Suprapubic skin (tissue), 4 donors: Measurements from ENCODE around the gene DGCR8. TPM values are rescaled to one million over a fixed set of nuclear protein-coding genes. Genes with fewer than 3 reads are reported as not detected.
"Not testable (repeated sequence)": the region's sequence is repeated elsewhere in the genome, so short reads cannot be mapped to it uniquely, and the experiment has no call there.

ENCODE experiments used
- DNase-seq, 2 donors: peaks; one replicate each; pipeline ENCODE4 v3.0.0-alpha.2; 2019; ENCODE audit warnings: low spot score in 2 of 2
- H3K27ac ChIP-seq: fragments of 200-600 bp; sonication (generic); one replicate; pipeline ENCODE4 v1.5.1; 2019
- H3K27me3 ChIP-seq: fragments of 200-600 bp; sonication (generic); one replicate; pipeline ENCODE4 v1.5.1; 2019
- H3K36me3 ChIP-seq: fragments of 200-600 bp; sonication (generic); one replicate; pipeline ENCODE4 v1.5.1; 2019
- H3K4me1 ChIP-seq: fragments of 200-600 bp; sonication (generic); one replicate; pipeline ENCODE4 v1.5.1; 2019
- H3K4me3 ChIP-seq: fragments of 200-600 bp; sonication (generic); one replicate; pipeline ENCODE4 v1.5.1; 2019; ENCODE audit warnings: mild to moderate bottlenecking
- H3K9me3 ChIP-seq: fragments of 200-600 bp; sonication (generic); one replicate; pipeline ENCODE4 v1.5.1; 2019
- EP300 ChIP-seq: sonication (generic); formaldehyde crosslinking; IDR thresholded peaks from one replicate; pipeline ENCODE4 v1.6.1; 2017; ENCODE audit warnings: antibody characterized with exemption
- POLR2A ChIP-seq, 2 donors: fragments of 450-650 bp; IDR thresholded peaks; one replicate each; pipeline ENCODE4 v1.6.1; 2017; ENCODE audit warnings: antibody characterized with exemption in 2 of 2, mild to moderate bottlenecking in 2 of 2, moderate library complexity in 2 of 2
- POLR2AphosphoS5 ChIP-seq, 3 donors: sonication (generic); formaldehyde crosslinking; IDR thresholded peaks; one replicate each; pipeline ENCODE4 v1.6.1; 2017; ENCODE audit warnings: antibody characterized with exemption in 3 of 3
- WGBS: methylation state at CpG from one replicate; pipeline ENCODE4 v1.1.5; 2018; 5-methylcytosine and 5-hydroxymethylcytosine counted together
- total RNA-seq, 4 donors: library from RNA; depleted of rRNA; stranded (reverse); fragments of >200 nt; gene quantifications; one replicate each; pipeline ENCODE4 v1.1.0, GENCODE V29; 2016
- TF ChIP-seq, protein P1 (sequence below), 2 donors: fragments of 200-600 bp in 1 of 2; fragments of 450-650 bp in 1 of 2; sonication (generic) in 1 of 2; IDR thresholded peaks; one replicate each; pipeline ENCODE4 v1.5.1; 2016 to 2019; ENCODE audit warnings: antibody characterized with exemption in 2 of 2, mild to moderate bottlenecking in 1 of 2, moderate library complexity in 1 of 2

The DGCR8 gene
- total RNA-seq, 4 donors from 2014 or later, result 22.4 to 69.1 (median 38.0) TPM

DNA sequence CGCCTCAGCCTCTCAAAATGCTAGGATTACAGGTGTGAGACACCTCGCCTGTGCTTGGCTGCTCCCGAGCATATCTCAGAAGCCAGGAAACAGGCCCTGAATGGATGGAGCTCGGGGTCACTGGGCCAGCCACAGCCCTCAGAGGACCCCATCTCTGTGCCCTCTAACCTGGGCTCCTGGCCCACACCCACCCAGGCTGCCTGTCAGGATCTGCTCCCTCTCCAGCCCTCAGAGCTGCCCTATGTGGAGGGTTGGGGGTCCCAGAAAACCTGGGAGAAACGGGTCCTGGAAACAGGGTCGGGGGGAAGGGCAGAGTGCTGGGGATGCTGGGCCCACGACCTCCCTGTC is 76.0 kb downstream of the DGCR8 start:
- no peak overlapping the region for H3K4me3 ChIP-seq
- no peak for TF ChIP-seq POLR2A (IDR thresholded peaks at IDR 0.05)
- TF ChIP-seq, protein P1, sequence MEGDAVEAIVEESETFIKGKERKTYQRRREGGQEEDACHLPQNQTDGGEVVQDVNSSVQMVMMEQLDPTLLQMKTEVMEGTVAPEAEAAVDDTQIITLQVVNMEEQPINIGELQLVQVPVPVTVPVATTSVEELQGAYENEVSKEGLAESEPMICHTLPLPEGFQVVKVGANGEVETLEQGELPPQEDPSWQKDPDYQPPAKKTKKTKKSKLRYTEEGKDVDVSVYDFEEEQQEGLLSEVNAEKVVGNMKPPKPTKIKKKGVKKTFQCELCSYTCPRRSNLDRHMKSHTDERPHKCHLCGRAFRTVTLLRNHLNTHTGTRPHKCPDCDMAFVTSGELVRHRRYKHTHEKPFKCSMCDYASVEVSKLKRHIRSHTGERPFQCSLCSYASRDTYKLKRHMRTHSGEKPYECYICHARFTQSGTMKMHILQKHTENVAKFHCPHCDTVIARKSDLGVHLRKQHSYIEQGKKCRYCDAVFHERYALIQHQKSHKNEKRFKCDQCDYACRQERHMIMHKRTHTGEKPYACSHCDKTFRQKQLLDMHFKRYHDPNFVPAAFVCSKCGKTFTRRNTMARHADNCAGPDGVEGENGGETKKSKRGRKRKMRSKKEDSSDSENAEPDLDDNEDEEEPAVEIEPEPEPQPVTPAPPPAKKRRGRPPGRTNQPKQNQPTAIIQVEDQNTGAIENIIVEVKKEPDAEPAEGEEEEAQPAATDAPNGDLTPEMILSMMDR (IDR thresholded peaks at IDR 0.05), result no peak
- TF ChIP-seq POLR2AphosphoS5 (IDR thresholded peaks at IDR 0.05), result no peak
- no peak for TF ChIP-seq EP300
- H3K9me3 ChIP-seq, result no peaks in the 10 kb centered on the region
- 52% methylated on average over 7 of the region's 7 CpGs for WGBS
- no peak for DNase-seq
- no peaks in the 10 kb centered on the region for H3K36me3 ChIP-seq
- peaks cover 12% of the 10 kb centered on the region for H3K27me3 ChIP-seq
- H3K27ac ChIP-seq, result no peak overlapping the region
- peaks cover 12% of the 10 kb centered on the region for H3K4me1 ChIP-seq

DNA sequence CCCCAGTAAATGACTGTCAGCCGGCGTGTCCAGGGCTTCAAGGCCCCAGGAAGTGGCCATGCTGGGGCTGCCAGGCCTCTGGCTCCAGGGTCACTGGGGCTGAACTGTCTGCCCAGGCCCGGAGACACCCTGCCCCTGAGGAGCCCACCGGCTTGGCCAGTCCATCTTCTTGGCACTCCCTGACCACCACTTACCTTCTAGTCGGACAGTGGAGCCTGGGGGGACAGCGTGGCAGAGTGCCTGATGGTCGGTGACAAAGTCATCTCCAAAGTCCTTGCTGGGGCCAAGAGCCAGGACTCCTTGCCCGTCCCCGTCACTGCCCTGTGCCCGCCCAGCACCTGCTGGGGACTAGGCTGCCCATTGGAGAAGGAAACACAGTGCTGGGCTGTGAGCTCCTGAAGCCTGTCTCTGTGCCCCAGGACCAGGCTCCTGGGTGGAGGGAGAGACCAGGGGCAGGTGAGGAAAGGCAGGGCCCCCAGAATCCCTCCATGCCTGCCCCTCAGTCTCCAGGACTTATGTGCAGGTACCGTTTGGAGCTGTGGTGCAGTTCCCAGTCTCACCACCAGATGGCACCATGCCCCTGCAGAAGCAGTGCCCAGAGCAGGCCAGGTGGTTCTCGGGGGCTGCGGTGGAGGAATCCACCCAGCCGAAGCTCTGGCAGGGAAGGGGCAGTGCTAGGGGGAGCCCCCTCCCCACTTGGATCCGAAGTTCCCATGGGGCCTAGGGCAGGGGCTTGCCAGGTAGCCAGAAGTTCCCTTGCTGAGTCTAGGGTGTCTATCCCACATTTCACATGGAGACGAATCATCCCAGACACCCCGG is 76.8 kb downstream of the DGCR8 start:
- peak; percentile 92 to 93 for DNase-seq
- Histone ChIP-seq H3K9me3 (no peaks in the 10 kb centered on the region), H3K4me1 (peaks cover 12% of the 10 kb centered on the region), H3K36me3 (no peaks in the 10 kb centered on the region), H3K27me3 (peaks cover 12% of the 10 kb centered on the region), H3K27ac (no peak overlapping the region), H3K4me3 (no peak overlapping the region)
- TF ChIP-seq EP300, result no peak
- TF ChIP-seq, protein P1 (IDR thresholded peaks at IDR 0.05), result peak; percentile 97 to 99
- 43% methylated on average over 11 of the region's 17 CpGs for WGBS

DNA sequence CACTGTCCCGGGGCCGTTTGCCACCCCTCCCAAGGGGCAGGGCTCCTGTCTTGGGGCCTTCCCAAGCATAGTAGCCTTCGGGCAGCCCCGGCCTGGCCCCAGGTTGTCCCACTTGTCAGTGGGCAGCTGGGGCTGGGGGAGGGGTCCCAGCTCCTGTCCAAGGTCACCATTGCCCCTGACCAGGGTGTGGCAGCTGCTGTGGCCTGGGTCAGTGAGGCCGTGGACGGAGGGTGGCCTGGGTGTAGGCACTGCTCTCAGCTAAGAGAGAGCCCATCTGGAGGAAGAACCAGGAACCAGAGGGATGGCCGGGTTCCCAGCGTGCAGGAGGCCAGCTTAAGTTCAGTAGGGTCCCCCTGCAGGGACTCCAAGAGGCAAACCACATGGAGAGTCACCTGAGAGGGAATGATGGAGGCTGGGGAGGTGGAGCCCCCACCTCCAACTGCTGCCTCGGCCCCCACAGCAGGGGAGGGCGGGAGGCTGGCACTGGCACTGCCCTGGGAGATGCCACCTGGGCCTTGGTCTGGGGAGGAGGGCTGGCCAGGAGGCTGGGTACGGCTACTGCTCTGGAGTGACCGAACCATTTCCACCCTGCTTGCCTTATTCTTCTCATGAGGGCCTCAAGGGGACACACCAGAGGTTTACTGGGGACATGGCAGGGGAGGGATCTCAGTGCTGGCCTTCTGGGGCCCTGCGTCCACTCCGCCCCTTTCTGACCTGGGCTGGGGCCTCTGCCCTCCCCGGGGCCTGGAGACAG is 77.6 kb downstream of the DGCR8 start:
- DNase-seq, result no peak
- no peak overlapping the region for H3K4me3 ChIP-seq
- peaks cover 12% of the 10 kb centered on the region for H3K27me3 ChIP-seq
- H3K27ac ChIP-seq, result no peak overlapping the region
- H3K4me1 ChIP-seq, result peaks cover 12% of the 10 kb centered on the region
- H3K36me3 ChIP-seq, result no peaks in the 10 kb centered on the region
- WGBS, result 37% methylated on average over 11 of the region's 15 CpGs
- no peaks in the 10 kb centered on the region for H3K9me3 ChIP-seq
- TF ChIP-seq, protein P1 (IDR thresholded peaks at IDR 0.05), result no peak
- TF ChIP-seq POLR2A (IDR thresholded peaks at IDR 0.05) (no peak), EP300 (no peak), POLR2AphosphoS5 (IDR thresholded peaks at IDR 0.05) (no peak)

DNA sequence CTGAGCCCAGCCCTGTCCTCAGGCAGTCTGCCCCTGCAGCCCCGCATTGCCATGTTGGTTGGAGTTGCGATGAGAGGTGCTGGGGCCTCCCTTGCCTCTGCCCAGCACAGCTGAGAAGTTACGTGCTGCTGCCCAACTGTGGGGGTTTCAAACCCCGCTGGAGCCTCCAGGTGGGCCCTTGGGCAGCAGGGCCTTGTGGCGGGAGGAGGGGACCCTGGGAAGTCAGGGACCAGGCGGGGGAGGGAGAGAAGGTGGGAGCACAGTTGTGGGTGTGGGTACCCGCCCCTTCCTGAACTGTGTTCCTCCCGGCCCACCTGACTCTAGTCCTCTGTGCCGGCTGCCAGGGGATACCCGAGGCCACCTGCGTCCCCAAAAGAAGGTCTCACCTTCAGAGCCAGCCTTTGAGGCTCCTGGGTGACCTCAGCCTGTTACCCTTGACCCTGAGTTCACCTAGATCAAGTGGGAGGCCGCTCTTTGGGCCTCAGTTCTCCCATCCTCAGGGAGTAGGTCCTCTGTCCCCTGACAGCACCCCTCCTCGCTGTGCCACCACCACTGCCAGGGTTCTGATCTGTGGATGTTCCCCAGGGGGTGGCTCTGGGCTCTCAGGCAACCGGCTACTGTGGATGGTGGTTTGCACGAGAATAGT is 78.5 kb downstream of the DGCR8 start:
- DNase-seq, result no peak
- H3K27me3 ChIP-seq, result peaks cover 12% of the 10 kb centered on the region
- H3K4me3 ChIP-seq, result no peak overlapping the region
- no peak overlapping the region for H3K27ac ChIP-seq
- no peaks in the 10 kb centered on the region for H3K9me3 ChIP-seq
- H3K4me1 ChIP-seq, result peaks cover 12% of the 10 kb centered on the region
- WGBS, result 81% methylated on average over 9 of the region's 15 CpGs
- TF ChIP-seq POLR2AphosphoS5 (IDR thresholded peaks at IDR 0.05) (no peak), EP300 (no peak), POLR2A (IDR thresholded peaks at IDR 0.05) (no peak)
- TF ChIP-seq, protein P1 (IDR thresholded peaks at IDR 0.05), result no peak
- H3K36me3 ChIP-seq, result no peaks in the 10 kb centered on the region

DNA sequence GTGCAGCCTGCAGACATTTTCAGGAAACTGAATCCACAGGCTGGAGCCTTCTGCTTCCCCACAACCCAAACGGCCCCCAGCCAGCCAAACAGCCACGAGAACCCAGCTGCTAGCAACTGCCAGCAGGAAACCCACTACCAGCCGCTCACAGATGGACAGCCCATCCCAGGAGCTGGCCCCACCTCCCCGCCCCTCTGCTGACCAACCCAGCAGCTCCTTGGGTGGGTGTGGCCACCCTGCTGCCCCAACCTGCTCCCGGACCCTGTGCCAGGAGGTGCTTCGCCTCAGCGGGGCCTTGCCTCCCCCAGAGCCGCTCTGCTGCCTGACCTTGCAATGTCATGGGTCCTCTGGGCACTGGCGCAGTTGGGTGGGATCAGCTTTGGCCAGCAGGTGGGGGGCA is 79.0 kb downstream of the DGCR8 start:
- H3K27ac ChIP-seq, result no peak overlapping the region
- H3K27me3 ChIP-seq, result peaks cover 12% of the 10 kb centered on the region
- no peaks in the 10 kb centered on the region for H3K9me3 ChIP-seq
- no peak for TF ChIP-seq POLR2AphosphoS5 (IDR thresholded peaks at IDR 0.05)
- no peak for TF ChIP-seq EP300
- no peak for TF ChIP-seq POLR2A (IDR thresholded peaks at IDR 0.05)
- TF ChIP-seq, protein P1 (IDR thresholded peaks at IDR 0.05), result no peak
- no peak for DNase-seq
- no peak overlapping the region for H3K4me3 ChIP-seq
- H3K36me3 ChIP-seq, result no peaks in the 10 kb centered on the region
- H3K4me1 ChIP-seq, result peaks cover 11% of the 10 kb centered on the region
- WGBS, result 64% methylated on average over 5 of the region's 9 CpGs

DNA sequence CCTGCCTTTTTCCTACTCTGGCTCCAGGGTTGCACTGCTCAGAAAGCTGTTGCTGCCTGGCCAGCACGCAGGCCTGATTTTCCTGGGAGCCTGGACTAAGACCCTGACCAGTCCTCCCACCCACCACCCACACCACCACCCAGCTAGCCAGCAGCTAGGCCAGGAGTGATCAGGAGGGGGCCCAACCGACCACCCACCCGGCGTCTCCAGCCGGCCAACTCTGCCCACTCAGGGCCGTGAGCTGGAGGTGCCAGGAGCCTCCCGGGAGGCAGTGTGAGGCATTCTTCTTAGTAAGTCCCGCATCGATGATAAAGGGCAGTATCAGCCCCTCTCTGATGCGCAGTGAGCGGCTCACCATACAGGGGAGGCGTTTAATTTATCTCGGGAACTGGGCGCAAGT is 79.5 kb downstream of the DGCR8 start:
- DNase-seq, H3K4me3 ChIP-seq, H3K9me3 ChIP-seq, H3K27ac ChIP-seq, H3K36me3 ChIP-seq, H3K4me1 ChIP-seq: not testable (repeated sequence)
- H3K27me3 ChIP-seq, result peaks cover 12% of the 10 kb centered on the region
- 75% methylated on average over 4 of the region's 14 CpGs for WGBS
